LHCN-M2 (cell line): ENCODE measurements around the gene NRG3. TPM values are rescaled to one million over a fixed set of nuclear protein-coding genes. Genes with fewer than 3 reads are reported as not detected.

ENCODE experiments used
- DNase-seq: peaks from one replicate; pipeline ENCODE4 v3.0.0-alpha.2; 2012; ENCODE audit warnings: low read depth
- total RNA-seq: library from RNA; depleted of rRNA; stranded (reverse); fragments of >200 nt; gene quantifications from 2 replicates; pipeline ENCODE4 v1.2.3, GENCODE V29; 2014

The NRG3 gene
- total RNA-seq, 1 experiment from 2014 or later, result not detected

- DNase-seq, result no peak
Measured at GRCh38 chr10:82390866-82391658, 516.1 kb downstream of the NRG3 start.

- no peak for DNase-seq
Measured at GRCh38 chr10:82391971-82392370, 517.0 kb downstream of the NRG3 start.

- DNase-seq, result no peak
Measured at GRCh38 chr10:82392533-82392932, 517.5 kb downstream of the NRG3 start.

- DNase-seq, result no peak
Measured at GRCh38 chr10:82394122-82394521, 519.1 kb downstream of the NRG3 start.

GRCh38 chr10:82394987-82395386 lies 520.0 kb downstream of the NRG3 start:
- no peak for DNase-seq

- DNase-seq, result no peak
Measured at GRCh38 chr10:82396886-82397285, 521.9 kb downstream of the NRG3 start.

GRCh38 chr10:82397854-82398253 lies 522.9 kb downstream of the NRG3 start:
- DNase-seq, result no peak

- DNase-seq, result no peak
Measured at GRCh38 chr10:82399850-82400249, 524.9 kb downstream of the NRG3 start.

- DNase-seq, result no peak
Measured at GRCh38 chr10:82400841-82401240, 525.8 kb downstream of the NRG3 start.

- no peak for DNase-seq
Measured at GRCh38 chr10:82402906-82403401, 528.0 kb downstream of the NRG3 start.

- no peak for DNase-seq
Measured at GRCh38 chr10:82409671-82410070, 534.7 kb downstream of the NRG3 start.

- no peak for DNase-seq
Measured at GRCh38 chr10:82411416-82411815, 536.4 kb downstream of the NRG3 start.

- no peak for DNase-seq
Measured at GRCh38 chr10:82420001-82420400, 545.0 kb downstream of the NRG3 start.

GRCh38 chr10:82429302-82429701 lies 554.3 kb downstream of the NRG3 start:
- DNase-seq, result no peak

GRCh38 chr10:82438277-82438676 lies 563.3 kb downstream of the NRG3 start:
- no peak for DNase-seq

GRCh38 chr10:82440775-82441174 lies 565.8 kb downstream of the NRG3 start:
- no peak for DNase-seq

GRCh38 chr10:82452046-82452445 lies 577.1 kb downstream of the NRG3 start:
- no peak for DNase-seq

- DNase-seq, result no peak
Measured at GRCh38 chr10:82452676-82453075, 577.7 kb downstream of the NRG3 start.

GRCh38 chr10:82453678-82454293 lies 578.8 kb downstream of the NRG3 start:
- DNase-seq, result no peak

- DNase-seq, result no peak
Measured at GRCh38 chr10:82462910-82463551, 588.0 kb downstream of the NRG3 start.

- no peak for DNase-seq
Measured at GRCh38 chr10:82463614-82464013, 588.6 kb downstream of the NRG3 start.

- DNase-seq, result no peak
Measured at GRCh38 chr10:82464191-82464818, 589.3 kb downstream of the NRG3 start.
